Epithelial cell of esophagus (primary cell): ENCODE results near the gene NAXD.
A peak's percentile ranks its signal among the peaks of the same experiment; 100 is the strongest.

Experiments used
- DNase-seq: peaks from one replicate; pipeline ENCODE4 v3.0.0; 2010; ENCODE audit warnings: low read depth
- H3K4me3 ChIP-seq: 2 replicates; pipeline ENCODE4 v1.5.1; 2011; ENCODE audit warnings: mild to moderate bottlenecking, low read length, control low read depth
- CTCF ChIP-seq: IDR thresholded peaks from 2 replicates; pipeline ENCODE4 v1.5.1; 2011; ENCODE audit warnings: low read depth, mild to moderate bottlenecking, low read length, control low read depth, inconsistent platforms; ENCODE audit not compliant: insufficient read depth; ENCODE audit errors: missing control alignments

NAXD gene

GRCh38 chr13:110581506-110582185, 33.7 kb upstream of the NAXD start:
- no peak for TF ChIP-seq CTCF
- no peak overlapping the region for H3K4me3 ChIP-seq
- no peak for DNase-seq

- DNase-seq, result no peak
- H3K4me3 ChIP-seq, result no peak overlapping the region
- no peak for TF ChIP-seq CTCF
These were observed 32.9 kb upstream of the NAXD start for GRCh38 chr13:110582421-110582954.

- H3K4me3 ChIP-seq, result no peak overlapping the region
- DNase-seq, result no peak
- TF ChIP-seq CTCF, result no peak
These were observed 32.0 kb upstream of the NAXD start for GRCh38 chr13:110583178-110583865.

GRCh38 chr13:110589793-110590390, 25.5 kb upstream of the NAXD start:
- TF ChIP-seq CTCF, result no peak
- no peak for DNase-seq
- no peak overlapping the region for H3K4me3 ChIP-seq

GRCh38 chr13:110590577-110590976, 24.8 kb upstream of the NAXD start:
- no peak overlapping the region for H3K4me3 ChIP-seq
- no peak for TF ChIP-seq CTCF
- DNase-seq, result peak; percentile 86

- DNase-seq, result peak; percentile 82
- no peak for TF ChIP-seq CTCF
- no peak overlapping the region for H3K4me3 ChIP-seq
These were observed 22.7 kb upstream of the NAXD start for GRCh38 chr13:110592665-110593064.
